IMR-90 (cell line): Measurements from ENCODE around the gene ARHGAP32.

Experiments used
- CEBPB ChIP-seq: IDR thresholded peaks from 2 replicates; pipeline ENCODE4 v1.6.1; 2012; ENCODE audit warnings: low read depth, low read length, improper control_type of control experiment
- CHD1 ChIP-seq: IDR thresholded peaks from 2 replicates; pipeline ENCODE4 v1.6.1; 2012; ENCODE audit warnings: low read depth, low read length, improper control_type of control experiment
- CTCF ChIP-seq: conservative IDR thresholded peaks from 2 replicates; pipeline ENCODE4 v1.5.1; 2012; ENCODE audit warnings: mild to moderate bottlenecking, low read depth, low read length, improper control_type of control experiment
- MAFK ChIP-seq: IDR thresholded peaks from 2 replicates; pipeline ENCODE4 v1.6.1; 2012; ENCODE audit warnings: low read depth, low read length, improper control_type of control experiment
- RAD21 ChIP-seq: IDR thresholded peaks from 2 replicates; pipeline ENCODE4 v1.6.1; 2012; ENCODE audit warnings: low read length, improper control_type of control experiment

- no peak for TF ChIP-seq CHD1
- TF ChIP-seq CTCF, result no peak
- no peak for TF ChIP-seq MAFK
- no peak for TF ChIP-seq RAD21
- no peak for TF ChIP-seq CEBPB
These were observed 73.1 kb downstream of the ARHGAP32 start for GRCh38 chr11:129119036-129119435.
